ENCODE results near the gene NEU4. TPM values are rescaled to one million over a fixed set of nuclear protein-coding genes. Genes with fewer than 3 reads are reported as not detected.
A peak's percentile ranks its signal among the peaks of the same experiment; 100 is the strongest.
"Not testable (repeated sequence)": the region's sequence is repeated elsewhere in the genome, so short reads cannot be mapped to it uniquely, and the experiment has no call there.

The NEU4 gene
- total RNA-seq, 1 donor from 2014 or later: 0.09 TPM

DNA sequence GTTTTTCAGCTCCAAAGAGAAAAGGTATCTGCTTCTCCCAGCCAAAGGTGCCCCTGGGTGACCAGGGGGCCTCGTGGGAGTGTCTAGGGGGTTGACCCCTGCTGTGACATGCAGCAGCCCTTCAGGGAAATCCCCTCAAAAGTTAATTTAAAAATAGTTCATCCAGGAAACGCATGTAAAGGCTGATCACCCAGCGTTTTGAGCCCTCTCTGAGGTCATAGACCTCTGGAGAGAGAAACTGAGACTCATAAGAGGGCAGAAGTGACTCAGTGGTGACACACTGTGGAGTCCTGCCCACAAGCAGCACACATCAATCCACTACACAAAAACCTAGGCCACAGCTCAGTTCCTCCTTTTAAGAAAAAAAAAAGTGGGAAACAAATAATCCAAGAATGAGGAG, 20.4 kb upstream of the NEU4 start:
- no peak overlapping the region for H2AFZ ChIP-seq (ENCODE audit: low read depth, low read length)
- no peak for TF ChIP-seq CTCF (IDR thresholded peaks at IDR 0.05; ENCODE audit: insufficient read depth, low read depth, low read length)
- no peak for TF ChIP-seq EZH2 (IDR thresholded peaks at IDR 0.05; ENCODE audit: insufficient read depth, low read length)
- peaks cover 1% of the 10 kb centered on the region for H3K36me3 Mint-ChIP-seq (ENCODE audit: low read depth, unreplicated experiment)
- H3K4me1 ChIP-seq (ENCODE audit: insufficient read depth, low read length): no peaks in the 10 kb centered on the region
- DNase-seq (ENCODE audit: low read depth): no peak
- FAIRE-seq: no peak
- no peak overlapping the region for H3K27ac ChIP-seq (ENCODE audit: low read depth, low read length)
- no peak overlapping the region for H3K4me2 ChIP-seq (ENCODE audit: low read length)
- no peaks in the 10 kb centered on the region for H4K20me1 ChIP-seq (ENCODE audit: insufficient read depth, low read length)
- no peak overlapping the region for H3K27ac Mint-ChIP-seq (ENCODE audit: unreplicated experiment)
- no peaks in the 10 kb centered on the region for H3K27me3 Mint-ChIP-seq (ENCODE audit: low read depth, unreplicated experiment)
- H3K9ac ChIP-seq (ENCODE audit: low read length): no peak overlapping the region
- H3K4me3 Mint-ChIP-seq (ENCODE audit: unreplicated experiment): no peak overlapping the region
- H3K4me3 ChIP-seq (ENCODE audit: insufficient read depth, low read depth, low read length): no peak overlapping the region
- no peaks in the 10 kb centered on the region for H3K27me3 ChIP-seq (ENCODE audit: insufficient read depth, low read length)
- no peaks in the 10 kb centered on the region for H3K79me2 ChIP-seq (ENCODE audit: insufficient read depth, low read length)
- peaks cover 23% of the 10 kb centered on the region for H3K9me3 Mint-ChIP-seq (ENCODE audit: unreplicated experiment)
- no peaks in the 10 kb centered on the region for H3K36me3 ChIP-seq (ENCODE audit: insufficient read depth, low read length)
- H3K4me1 Mint-ChIP-seq (ENCODE audit: low read depth, unreplicated experiment): no peaks in the 10 kb centered on the region
- no peaks in the 10 kb centered on the region for H3K9me3 ChIP-seq (ENCODE audit: insufficient read depth, low read depth, low read length)

DNA sequence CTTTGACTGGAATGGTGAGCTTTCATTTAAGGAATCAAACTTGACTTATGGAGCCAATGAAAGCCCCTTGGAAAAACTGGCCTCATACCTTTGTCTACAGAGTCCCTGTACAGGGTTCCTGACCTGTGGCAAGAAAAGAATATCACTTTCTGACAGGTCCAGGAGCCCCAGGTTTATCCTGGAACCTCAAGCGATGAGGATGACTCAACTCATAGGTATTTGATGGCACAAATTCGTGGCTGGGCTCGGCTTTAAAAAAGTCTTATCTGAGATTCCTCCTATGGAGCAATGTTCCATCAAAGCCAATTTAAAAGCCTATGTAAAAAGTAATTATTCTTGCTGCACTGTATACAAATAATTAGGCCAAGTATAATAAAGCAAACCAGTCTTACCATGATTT, 17.6 kb upstream of the NEU4 start:
- H3K36me3 ChIP-seq (ENCODE audit: insufficient read depth, low read length); H3K27me3 ChIP-seq (ENCODE audit: insufficient read depth, low read length); H3K4me3 ChIP-seq (ENCODE audit: insufficient read depth, low read depth, low read length); H3K27ac Mint-ChIP-seq (ENCODE audit: unreplicated experiment); H3K79me2 ChIP-seq (ENCODE audit: insufficient read depth, low read length); H2AFZ ChIP-seq (ENCODE audit: low read depth, low read length); H3K27ac ChIP-seq (ENCODE audit: low read depth, low read length); H3K4me3 Mint-ChIP-seq (ENCODE audit: unreplicated experiment); H3K4me1 Mint-ChIP-seq (ENCODE audit: low read depth, unreplicated experiment); H3K9me3 ChIP-seq (ENCODE audit: insufficient read depth, low read depth, low read length); H3K4me2 ChIP-seq (ENCODE audit: low read length); H3K9ac ChIP-seq (ENCODE audit: low read length); H3K36me3 Mint-ChIP-seq (ENCODE audit: low read depth, unreplicated experiment); H3K27me3 Mint-ChIP-seq (ENCODE audit: low read depth, unreplicated experiment); H3K4me1 ChIP-seq (ENCODE audit: insufficient read depth, low read length); H4K20me1 ChIP-seq (ENCODE audit: insufficient read depth, low read length); FAIRE-seq: not testable (repeated sequence)
- peaks cover 25% of the 10 kb centered on the region for H3K9me3 Mint-ChIP-seq (ENCODE audit: unreplicated experiment)
- DNase-seq (ENCODE audit: low read depth): peak; percentile 31

GRCh38 chr2:241793385-241793784, 15.6 kb upstream of the NEU4 start:
- H3K79me2 ChIP-seq (ENCODE audit: insufficient read depth, low read length): no peaks in the 10 kb centered on the region
- no peak for TF ChIP-seq CTCF (IDR thresholded peaks at IDR 0.05; ENCODE audit: insufficient read depth, low read depth, low read length)
- H3K27ac Mint-ChIP-seq (ENCODE audit: unreplicated experiment): no peak overlapping the region
- H3K4me2 ChIP-seq (ENCODE audit: low read length): no peak overlapping the region
- H3K4me1 ChIP-seq (ENCODE audit: insufficient read depth, low read length): no peaks in the 10 kb centered on the region
- no peaks in the 10 kb centered on the region for H3K4me1 Mint-ChIP-seq (ENCODE audit: low read depth, unreplicated experiment)
- no peaks in the 10 kb centered on the region for H3K9me3 ChIP-seq (ENCODE audit: insufficient read depth, low read depth, low read length)
- FAIRE-seq (no peak), DNase-seq (ENCODE audit: low read depth) (no peak)
- H3K27me3 Mint-ChIP-seq (ENCODE audit: low read depth, unreplicated experiment): peaks cover 19% of the 10 kb centered on the region
- no peaks in the 10 kb centered on the region for H4K20me1 ChIP-seq (ENCODE audit: insufficient read depth, low read length)
- H3K36me3 Mint-ChIP-seq (ENCODE audit: low read depth, unreplicated experiment): peaks cover 9% of the 10 kb centered on the region
- H2AFZ ChIP-seq (ENCODE audit: low read depth, low read length): no peak overlapping the region
- H3K9ac ChIP-seq (ENCODE audit: low read length): no peak overlapping the region
- peaks cover 22% of the 10 kb centered on the region for H3K9me3 Mint-ChIP-seq (ENCODE audit: unreplicated experiment)
- no peak overlapping the region for H3K27ac ChIP-seq (ENCODE audit: low read depth, low read length)
- peaks cover 3% of the 10 kb centered on the region for H3K27me3 ChIP-seq (ENCODE audit: insufficient read depth, low read length)
- no peaks in the 10 kb centered on the region for H3K36me3 ChIP-seq (ENCODE audit: insufficient read depth, low read length)
- H3K4me3 Mint-ChIP-seq (ENCODE audit: unreplicated experiment): no peak overlapping the region
- no peak overlapping the region for H3K4me3 ChIP-seq (ENCODE audit: insufficient read depth, low read depth, low read length)

Data from astrocyte (in vitro differentiated cells and primary cell).